ENCODE measurements around the gene BRI3.
"Not testable (repeated sequence)": the region's sequence is repeated elsewhere in the genome, so short reads cannot be mapped to it uniquely, and the experiment has no call there.

Gene BRI3

DNA sequence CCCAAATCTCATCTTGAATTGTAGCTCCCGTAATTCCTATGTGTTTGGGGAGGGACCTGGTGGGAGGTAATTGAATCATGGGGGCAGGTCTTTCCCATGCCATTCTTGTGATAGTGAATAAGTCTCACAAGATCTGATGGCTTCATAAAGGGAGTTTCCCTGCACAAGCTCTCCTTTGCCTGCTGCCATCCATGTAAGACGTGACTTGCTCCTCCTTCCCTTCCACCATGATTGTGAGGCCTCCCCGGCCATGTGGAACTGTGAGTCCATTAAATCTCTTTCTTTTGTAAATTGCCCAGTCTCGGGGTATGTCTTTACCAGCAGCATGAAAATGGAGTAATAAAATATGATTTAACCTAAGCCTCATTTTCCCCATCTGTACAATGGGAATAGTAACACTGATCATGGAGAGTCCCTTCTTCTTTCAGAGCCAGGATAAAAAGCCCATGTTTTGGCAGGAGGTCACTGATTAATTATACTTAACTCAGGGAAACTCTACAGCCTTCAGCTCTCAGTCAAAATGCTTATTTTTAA lies 34.6 kb downstream of the BRI3 start:
- not testable (repeated sequence) for DNase-seq

- no peak for DNase-seq
Observed at GRCh38 chr7:98317366-98318040, 36.0 kb downstream of the BRI3 start.

GRCh38 chr7:98319176-98319575 lies 37.7 kb downstream of the BRI3 start:
- no peak for DNase-seq

- no peak for DNase-seq
Observed at GRCh38 chr7:98321301-98321700, 39.8 kb downstream of the BRI3 start.

DNA sequence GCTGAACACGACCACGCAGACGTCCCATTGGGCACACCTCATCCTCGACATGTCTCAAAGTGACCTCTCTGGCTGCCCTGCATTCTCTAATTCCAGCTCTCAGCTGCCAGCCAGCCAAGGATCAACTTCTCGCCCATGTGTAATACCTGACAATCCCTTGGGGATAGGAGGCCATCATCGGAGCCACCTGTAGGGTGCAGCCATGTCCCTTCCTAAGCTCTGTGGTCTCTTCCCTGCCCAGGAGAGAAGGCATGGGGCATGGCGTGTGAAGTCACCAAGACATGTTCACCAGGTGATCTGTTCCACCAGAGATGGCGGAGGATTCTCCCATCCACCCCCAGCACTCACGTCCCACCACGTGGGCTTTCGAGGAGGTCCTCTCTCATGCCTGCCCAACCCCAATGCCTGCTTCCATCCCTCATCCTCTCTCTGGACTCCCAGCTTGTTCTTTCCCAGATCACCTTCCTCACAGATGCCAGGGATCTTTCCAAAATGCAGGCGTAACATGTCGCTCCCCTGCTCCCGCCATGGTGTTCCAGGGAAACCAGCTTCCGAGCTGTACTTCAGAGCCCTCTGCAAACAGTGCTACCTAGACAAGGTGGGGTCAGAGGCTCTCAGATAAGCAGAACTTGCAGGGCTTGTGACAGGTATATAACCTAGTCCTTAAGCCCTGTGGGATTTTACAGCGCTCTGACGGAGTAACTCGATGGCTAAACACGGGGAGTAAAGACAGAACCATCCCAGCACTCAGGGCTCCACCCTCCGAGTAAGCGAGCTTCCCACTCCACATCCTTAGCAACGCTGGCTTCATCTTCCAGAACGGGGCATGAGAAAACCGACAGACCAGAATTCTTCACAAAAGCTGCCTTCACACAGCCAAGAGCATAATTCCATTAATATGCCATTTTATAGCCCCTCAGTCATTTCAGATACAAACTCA lies 41.1 kb downstream of the BRI3 start:
- no peak for DNase-seq

DNA sequence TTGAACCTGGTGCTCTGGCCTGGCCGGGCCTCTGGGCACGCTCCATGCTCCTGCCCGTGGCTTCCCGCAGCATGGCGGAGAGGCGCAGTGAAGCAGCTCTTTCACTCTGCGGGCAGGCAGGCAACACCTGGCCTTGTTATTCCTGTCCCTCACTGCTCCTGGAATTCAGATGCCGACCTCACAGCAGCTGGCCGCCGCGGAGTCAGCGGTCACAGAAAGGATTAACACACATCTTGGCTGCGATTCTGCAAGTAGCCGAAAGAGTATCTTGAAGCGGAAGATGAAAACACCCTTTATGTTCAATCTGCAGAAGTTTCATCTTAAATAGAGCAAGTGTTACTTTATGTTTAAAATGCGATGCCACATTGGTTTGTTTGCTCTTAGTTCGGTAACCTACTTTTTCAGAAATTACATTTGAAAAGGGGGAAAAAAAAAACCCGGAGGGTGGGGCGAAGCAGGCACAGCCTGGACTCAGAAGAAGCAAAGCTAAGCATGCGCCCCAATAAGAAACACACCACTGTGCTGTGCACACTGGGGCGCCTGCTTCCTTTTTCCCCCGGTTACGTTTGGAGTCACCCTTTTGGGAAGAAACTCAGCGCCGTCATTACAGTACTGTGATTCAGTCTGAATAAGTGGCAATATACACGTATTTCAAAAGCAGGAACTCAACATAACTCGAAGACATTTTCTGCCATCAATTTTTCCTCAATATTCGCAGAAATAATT lies 42.3 kb downstream of the BRI3 start:
- DNase-seq: no peak

DNA sequence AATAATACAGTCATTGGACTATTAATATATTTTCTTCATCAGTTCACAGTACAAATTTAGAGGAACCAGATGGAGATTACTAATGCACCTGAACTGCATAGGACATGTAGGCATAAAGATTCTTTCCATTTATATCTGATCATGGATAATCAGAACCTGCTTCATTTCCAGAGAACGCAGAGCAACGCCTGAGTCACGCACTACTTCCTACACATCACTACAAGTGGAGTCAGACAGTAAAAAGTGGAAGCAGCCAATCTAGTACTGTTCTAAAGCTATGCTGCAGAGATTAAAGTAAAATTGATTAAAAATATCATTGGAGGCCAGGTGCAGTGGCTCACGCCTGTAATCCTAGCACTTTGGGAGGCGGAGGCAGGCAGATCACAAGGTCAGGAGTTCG lies 43.3 kb downstream of the BRI3 start:
- no peak for DNase-seq

GRCh38 chr7:98329100-98329790 lies 47.8 kb downstream of the BRI3 start:
- DNase-seq: no peak

GRCh38 chr7:98329791-98330373 lies 48.4 kb downstream of the BRI3 start:
- DNase-seq: no peak

GRCh38 chr7:98330926-98331529 lies 49.5 kb downstream of the BRI3 start:
- DNase-seq: no peak

- no peak for DNase-seq
Observed at GRCh38 chr7:98334081-98334480, 52.6 kb downstream of the BRI3 start.

DNA sequence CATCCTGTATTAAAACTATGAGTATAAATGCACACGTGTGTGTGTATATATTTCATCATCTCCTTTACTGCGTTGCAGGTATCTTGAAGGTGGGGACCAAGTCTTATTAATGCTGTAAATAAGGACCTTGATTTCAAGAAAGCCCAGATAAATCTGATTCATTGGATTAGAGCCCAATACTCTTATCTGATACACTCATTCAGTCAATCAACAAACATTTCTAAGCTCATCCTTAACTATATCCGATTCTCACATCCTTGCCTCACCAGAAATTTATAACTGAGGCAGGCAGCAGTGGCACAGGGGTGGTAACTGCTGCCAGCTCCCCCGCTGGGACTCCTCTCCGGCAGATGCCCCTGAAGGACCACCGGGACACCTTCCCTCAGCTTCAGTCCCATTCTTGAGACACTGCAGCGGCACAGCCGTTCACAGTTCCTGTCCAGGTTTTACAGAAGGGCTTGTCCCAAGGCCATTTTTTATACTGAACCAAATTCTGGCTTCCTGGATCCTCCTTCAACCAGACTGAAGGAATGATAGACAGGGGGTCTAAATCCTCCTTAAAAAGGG lies 54.0 kb downstream of the BRI3 start:
- no peak for DNase-seq

DNA sequence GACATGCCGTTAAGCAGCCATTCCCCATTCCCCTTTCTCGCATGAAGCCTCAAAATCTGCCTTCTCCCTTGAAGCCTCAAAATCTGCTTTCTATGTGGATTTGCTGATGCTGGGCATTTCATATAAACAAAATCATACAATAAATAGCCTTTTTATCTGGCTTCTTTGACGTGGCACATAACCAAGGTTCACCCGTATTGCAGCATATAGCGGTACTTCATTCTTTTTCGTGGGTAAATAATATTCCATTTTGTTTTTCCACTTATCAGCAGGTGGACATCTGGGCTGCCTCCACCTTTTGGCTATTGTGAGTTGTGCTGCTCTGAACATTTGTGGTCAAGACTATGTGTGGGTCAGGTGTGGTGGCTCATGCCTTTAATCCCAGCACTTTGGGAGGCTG lies 57.0 kb downstream of the BRI3 start:
- no peak for DNase-seq

DNA sequence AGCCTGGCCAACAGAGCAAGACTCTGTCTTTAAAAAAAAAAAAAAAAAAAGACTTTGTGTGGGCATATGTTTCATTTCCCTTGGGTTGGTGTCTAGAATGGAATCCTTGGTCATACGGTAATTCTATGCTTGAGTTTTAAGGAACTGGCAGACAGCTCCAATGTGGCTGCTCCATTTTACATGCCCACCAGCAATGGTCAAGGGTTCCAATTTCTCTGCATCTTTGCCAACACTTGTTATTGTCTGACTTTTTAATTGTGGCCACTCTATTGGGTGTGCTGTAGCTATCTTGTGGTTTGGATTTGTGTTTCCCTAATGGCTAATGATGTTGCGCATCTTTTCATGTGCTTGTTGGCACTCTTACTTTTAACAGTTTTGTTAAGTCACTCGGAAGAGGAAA lies 57.6 kb downstream of the BRI3 start:
- no peak for DNase-seq

DNA sequence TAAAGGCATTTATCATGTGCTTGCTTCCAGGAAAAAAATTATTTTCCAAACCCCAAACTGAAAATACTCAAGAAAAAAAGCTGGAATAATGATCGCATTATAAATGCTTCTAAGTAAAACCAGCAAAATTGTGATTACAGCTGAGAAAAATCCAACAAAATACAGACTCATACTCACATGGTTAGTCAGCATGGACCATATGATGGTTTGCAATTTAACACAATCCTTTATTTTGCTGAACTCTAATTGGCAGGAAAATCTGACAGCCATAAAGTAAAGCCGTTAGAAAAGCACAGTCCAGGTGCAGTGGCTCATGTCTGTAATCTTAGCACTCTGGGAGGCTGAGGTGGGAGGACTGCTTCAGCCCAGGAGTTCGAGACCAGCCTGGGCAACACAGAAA lies 59.6 kb downstream of the BRI3 start:
- no peak for DNase-seq

Data from COR-L47 (cell line).